Stimulated activated CD4-positive, alpha-beta T cell treated with anti-CD3 and anti-CD28 coated beads, Interleukin-1b, Interleukin-23, amount 100 ng/mL, for 1 hour (primary cell): Measurements from ENCODE around the gene EFCAB14.
"Not testable (repeated sequence)": the region's sequence is repeated elsewhere in the genome, so short reads cannot be mapped to it uniquely, and the experiment has no call there.

Experiments used
- DNase-seq, 2 donors: peaks; one replicate each; pipeline ENCODE4 v3.0.0-alpha.2; 2020; ENCODE audit warnings: low read depth in 2 of 2

The EFCAB14 gene

DNA sequence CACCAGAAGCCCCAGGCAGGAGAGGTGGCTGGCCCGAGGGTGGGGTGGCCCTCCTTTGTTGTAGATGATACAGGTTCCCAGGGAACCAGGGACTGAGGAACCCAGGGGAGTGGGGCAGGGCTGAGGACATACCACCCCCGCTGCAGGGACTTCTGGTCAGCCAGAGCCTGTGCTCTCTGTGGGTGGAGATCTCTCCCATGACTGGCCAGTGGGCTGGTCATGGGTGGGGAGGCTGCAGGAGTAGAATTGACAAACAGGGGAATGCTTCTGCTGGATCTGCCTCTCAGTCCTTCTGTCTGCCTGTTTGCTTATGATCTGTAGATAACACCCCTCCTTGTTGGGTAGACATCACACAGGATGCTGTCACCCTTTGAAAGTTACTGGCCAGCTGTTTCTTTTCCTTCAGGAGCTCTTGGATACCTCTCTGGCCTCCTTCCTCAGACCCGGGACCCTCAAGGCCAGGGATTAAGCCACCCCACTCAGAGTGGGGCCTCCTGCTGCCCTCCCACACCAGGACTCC lies 2.8 kb upstream of the EFCAB14 start:
- no peak for DNase-seq

DNA sequence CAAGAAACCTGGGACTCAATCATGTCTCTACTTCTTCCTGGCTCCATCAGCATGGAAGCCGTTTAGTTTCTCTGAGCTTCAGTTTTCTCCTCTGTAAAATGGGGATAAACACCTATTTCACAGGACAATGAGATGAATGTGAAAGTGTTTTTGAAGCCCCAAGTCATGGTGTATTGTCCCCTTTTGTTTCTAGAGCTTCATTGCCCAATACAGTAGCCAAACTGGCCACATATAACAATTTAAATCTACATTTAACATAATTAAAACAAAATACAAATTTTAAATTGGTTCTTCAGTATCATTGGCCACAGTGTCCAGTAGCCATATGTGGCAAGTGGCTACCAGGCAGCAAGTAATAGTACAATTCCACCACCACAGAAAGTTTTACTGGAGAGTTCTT lies 2.3 kb upstream of the EFCAB14 start:
- DNase-seq: no peak

DNA sequence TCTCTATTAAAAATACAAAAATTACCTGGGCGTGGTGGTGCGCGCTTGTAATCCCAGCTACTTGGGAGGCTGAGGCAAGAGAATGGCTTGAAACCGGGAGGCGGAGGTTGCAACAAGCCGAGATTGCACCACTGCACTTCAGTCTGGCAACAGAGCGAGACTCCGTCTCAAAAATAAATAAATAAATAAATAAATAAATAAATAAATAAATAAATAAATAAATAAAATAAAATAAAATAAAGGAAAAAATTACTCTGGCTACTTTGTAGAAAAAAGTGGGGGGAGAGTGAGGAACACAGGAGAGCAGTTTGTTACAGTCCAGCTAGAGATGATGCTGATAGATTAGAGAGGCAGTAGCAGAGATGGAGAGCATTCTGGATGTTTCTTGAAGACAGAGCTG lies 1.4 kb upstream of the EFCAB14 start:
- not testable (repeated sequence) for DNase-seq

- DNase-seq: no peak
These were observed 775 bp upstream of the EFCAB14 start for GRCh38 chr1:46719689-46720088.

DNA sequence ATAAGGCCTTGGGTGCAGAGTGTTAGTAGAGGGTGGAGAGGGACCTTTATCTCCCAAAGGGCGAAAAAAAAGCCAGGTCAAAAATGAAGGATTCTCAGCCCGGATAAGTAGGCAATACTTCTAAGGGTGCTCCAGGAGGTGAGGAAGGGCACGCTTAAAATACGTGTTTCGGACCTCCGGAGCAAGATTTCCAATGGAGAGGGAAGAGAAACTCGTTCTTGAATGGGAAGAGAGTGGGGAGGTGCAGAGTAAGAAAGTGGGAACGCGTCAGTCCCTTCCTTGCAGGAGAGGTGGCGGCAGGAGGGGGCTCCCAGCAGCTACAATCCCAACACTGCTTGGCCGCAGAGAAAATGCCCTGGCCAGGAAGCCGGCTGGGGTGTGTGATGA lies 581 bp downstream of the EFCAB14 start:
- DNase-seq: no peak

DNA sequence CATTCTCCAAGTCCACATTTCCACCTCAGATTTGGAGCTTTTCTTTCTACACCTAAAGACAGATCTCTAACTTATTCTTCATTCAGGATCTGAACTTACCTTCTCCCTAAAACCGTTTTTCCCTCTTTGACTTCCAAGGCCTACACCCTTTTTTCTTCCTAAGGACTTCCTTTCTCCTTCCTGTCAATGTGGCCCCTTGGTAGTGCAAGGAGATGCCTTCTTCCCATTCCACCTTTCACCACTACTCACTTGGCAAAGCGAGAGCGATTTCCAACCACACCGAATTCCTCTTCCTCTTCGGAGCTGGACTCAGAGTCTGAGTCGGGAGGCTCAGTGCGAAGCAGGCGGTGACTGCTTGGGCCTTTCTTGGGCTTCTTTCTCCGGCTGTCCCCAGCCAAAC lies 1.3 kb downstream of the EFCAB14 start:
- DNase-seq: no peak

DNA sequence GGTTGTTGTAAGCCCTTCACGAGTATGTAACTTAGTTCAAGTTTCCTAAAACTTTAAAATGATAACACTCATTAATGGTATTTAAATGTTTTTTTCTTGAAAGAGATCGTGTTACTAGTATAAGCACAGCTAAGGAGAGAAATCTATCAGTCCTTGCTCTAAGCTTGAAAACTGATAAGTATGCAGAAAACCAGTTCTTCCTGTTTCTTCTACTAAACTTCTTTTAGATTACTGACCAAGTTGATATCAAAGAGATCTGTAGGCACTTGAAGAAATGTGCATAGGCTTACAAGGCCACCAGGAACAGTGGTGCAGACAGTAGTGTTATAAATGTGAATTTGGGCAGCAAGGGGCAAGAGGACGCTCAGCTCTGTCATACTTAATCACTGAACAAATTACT lies 3.9 kb downstream of the EFCAB14 start:
- no peak for DNase-seq

- DNase-seq: no peak
These were observed 10.8 kb downstream of the EFCAB14 start for GRCh38 chr1:46708121-46708520.

- DNase-seq: no peak
These were observed 13.5 kb downstream of the EFCAB14 start for GRCh38 chr1:46705408-46705807.

DNA sequence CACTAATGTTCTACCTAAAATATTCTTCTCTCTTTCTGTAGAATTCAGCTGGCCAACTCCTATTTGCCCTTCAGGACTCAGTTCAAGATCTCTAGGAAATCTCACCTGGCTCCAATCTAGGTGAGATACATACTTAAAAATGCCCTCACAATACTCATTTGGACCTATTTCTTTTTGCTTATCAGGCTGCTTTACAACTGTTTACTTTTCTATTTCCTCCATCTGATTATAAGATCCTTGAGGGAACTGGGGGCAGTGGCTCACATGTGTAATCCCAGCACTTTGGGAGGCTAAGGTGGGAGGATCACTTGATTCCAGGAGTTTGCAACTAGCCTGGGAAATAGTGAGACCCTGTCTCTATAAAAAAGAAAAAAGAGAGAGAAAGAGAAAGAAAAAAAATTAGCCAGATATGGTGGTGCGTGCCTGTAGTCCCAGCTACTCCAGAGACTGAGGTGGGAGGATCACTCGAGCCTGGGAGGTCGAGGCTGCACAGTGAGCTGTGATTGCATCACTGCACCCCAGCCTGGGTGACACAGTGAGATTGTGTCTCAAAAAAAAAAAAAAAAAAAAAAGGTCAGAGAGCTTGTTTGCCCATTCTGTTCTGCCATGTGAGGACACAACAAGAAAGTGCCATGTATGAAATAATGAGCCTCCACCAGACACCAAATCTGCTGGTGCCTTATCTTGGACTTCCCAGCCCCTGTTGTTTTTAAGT lies 14.8 kb downstream of the EFCAB14 start:
- DNase-seq: no peak

DNA sequence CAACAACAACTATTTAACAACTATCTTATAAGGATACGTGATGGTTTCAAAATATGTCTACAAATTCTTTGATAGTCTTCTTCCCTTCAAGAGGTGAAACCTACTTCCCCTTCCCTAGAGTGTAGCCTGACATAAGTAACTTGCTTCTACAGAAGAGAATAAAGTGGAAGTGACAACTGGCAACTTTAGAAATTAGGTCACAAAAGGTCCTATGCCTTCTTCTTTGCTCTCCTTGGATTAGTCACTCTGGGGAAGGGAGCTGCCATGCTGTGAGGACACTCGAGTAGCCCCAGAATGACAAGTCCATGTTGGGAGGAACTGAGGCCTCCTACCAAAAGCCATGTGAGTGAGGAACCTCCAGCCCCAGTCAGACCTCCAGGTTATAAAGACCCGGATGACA lies 19.2 kb downstream of the EFCAB14 start:
- DNase-seq: no peak

DNA sequence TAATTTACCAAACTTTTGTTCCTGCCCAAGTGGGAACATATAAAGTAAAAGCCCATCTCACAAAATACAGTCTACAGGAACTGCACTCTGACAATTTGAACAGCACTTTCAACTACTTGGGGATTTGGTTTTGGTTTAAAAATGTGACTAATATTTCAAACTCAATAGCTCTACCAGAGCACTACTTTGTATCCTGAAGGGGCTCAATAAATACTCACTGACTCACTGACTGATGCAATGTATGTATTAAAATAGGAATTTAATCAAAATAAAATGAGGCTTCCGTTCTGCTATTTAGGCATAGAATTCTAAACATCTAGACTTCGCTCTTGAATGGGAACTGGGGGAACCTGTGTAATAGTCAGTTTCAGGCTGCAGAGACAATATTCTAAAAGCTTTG lies 21.9 kb downstream of the EFCAB14 start:
- DNase-seq: no peak

- not testable (repeated sequence) for DNase-seq
These were observed 24.2 kb downstream of the EFCAB14 start for GRCh38 chr1:46694676-46695075.

- no peak for DNase-seq
These were observed 25.8 kb downstream of the EFCAB14 start for GRCh38 chr1:46692811-46693770.

DNA sequence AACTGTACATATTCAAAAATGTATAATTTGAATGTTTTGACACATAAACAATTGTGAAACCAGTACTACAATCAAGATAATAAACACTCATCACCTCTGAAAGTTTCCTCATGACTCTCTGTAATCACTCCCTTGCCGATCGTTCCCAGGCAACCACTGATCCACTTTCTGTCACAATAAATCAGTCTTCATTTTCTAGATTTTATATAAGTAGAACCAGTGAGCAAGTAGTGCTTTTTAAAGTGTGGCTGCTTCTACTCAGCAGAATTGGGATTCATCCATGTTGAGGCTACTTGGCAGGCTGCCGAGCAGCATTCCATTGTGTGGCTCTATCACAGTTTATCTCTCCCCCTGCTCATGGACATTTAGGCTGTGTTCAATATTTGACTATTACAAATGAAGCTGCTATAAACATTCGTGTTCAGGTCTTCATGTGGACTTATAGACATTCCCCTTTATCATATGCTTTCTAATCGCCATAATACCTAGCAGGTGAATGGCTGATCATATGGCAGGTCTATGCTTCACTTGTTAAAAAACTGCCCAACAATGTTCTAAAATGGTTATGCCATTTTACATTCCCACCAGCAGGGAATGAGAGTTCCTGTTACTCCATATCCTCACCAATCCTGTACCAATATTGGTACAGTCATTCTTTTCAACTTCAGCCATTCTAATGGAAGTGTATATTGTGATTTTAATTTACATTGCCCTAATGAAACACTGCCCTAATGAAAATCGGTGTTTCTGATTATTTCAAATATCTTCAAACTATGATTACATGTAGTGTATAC lies 26.7 kb downstream of the EFCAB14 start:
- DNase-seq: no peak

- no peak for DNase-seq
These were observed 27.9 kb downstream of the EFCAB14 start for GRCh38 chr1:46690931-46691421.

- no peak for DNase-seq
These were observed 29.0 kb downstream of the EFCAB14 start for GRCh38 chr1:46689897-46690296.

- no peak for DNase-seq
These were observed 29.6 kb downstream of the EFCAB14 start for GRCh38 chr1:46689356-46689755.

- no peak for DNase-seq
These were observed 30.9 kb downstream of the EFCAB14 start for GRCh38 chr1:46687921-46688509.

DNA sequence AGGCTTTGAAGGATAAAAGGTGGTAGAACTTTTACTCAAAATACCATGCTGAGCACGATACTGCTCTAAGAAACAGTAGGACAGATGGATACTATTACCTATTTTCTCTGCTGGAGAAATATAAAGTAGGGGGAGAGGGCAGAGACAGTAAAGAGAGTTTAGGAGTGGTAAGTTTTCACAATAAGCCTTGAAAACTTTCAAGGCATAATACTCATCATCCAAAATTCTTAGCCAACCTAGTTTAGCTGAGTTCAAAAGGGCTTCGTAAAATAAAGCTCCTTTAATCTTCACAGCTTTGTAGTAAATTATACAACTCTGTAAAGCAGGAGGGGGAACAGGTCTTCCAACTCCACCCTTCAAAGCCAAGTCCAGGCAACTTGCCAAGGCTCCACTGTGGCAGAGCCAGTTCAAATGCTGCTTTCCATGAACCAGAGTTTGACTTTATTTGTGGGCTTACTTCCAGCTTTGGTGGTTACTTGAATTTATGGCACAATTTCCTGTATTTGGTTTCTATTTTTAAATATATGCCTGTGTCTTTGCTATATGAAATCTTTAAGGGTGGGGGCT lies 31.7 kb downstream of the EFCAB14 start:
- no peak for DNase-seq

GRCh38 chr1:46686255-46686654 lies 32.7 kb downstream of the EFCAB14 start:
- no peak for DNase-seq
